LNCaP clone FGC (cell line): ENCODE measurements around the gene IL17D.
A peak's percentile ranks its signal among the peaks of the same experiment; 100 is the strongest.

Experiments
- DNase-seq: peaks from one replicate; pipeline ENCODE4 v3.0.0-alpha.2; 2011; ENCODE audit warnings: low read depth
- H3K4me3 ChIP-seq: 2 replicates; pipeline ENCODE4 v1.5.1; 2011; ENCODE audit warnings: mild to moderate bottlenecking, low read depth, low read length, control low read depth
- CTCF ChIP-seq: IDR thresholded peaks from 2 replicates; pipeline ENCODE4 v1.5.1; 2012; ENCODE audit warnings: mild to moderate bottlenecking; ENCODE audit not compliant: control insufficient read depth, insufficient read depth; ENCODE audit errors: extremely low read depth

The IL17D gene

DNA sequence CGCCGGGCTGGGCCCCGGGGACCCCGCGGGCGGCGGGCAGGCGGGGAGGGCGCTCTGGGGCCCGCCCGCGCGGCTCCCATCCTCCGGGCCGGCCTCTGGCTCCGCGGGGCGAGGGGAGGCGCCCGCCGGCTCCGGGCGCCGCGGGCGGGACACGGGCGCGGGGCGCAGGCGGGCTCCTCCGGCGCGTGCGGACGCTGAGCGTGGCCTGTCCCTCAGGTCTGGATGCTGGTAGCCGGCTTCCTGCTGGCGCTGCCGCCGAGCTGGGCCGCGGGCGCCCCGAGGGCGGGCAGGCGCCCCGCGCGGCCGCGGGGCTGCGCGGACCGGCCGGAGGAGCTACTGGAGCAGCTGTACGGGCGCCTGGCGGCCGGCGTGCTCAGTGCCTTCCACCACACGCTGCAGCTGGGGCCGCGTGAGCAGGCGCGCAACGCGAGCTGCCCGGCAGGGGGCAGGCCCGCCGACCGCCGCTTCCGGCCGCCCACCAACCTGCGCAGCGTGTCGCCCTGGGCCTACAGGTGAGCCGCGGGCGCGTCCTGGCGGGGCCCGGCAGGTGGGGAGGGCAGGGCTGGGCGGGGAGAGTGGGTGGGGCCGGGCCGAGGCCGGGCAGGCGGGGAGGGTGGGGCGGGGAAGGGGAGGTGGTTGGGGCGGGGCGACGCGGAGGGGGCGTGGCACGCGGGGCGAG, 420 bp downstream of the IL17D start:
- TF ChIP-seq CTCF = peak; percentile 77
- DNase-seq = peak; percentile 47
- H3K4me3 ChIP-seq = 0 out of 2 replicates have a peak overlapping the region, but pooled peaks have one; percentile 7

- H3K4me3 ChIP-seq = no peak overlapping the region
Observed at GRCh38 chr13:20704459-20705069, 1.1 kb downstream of the IL17D start.

DNA sequence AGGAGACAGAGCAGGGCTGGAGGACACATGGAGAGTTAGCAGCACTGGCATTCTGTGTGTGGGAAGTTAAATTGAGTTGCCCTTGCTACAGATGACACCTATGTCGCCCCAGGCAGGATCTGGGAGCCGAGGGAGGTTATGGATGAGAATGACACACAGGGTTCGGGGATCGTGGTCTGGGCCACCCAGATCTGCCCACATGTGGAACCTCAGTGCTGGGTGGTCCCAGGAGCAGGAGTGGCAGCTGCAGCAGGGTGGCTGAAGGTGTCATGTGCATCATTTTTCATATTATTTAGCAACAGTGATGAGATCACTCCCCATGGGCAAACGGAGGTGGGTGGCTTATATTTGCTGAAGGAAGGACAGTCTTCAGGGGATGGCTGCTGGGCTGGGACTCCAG, 3.2 kb downstream of the IL17D start:
- no peak overlapping the region for H3K4me3 ChIP-seq
- TF ChIP-seq CTCF = no peak
- DNase-seq = no peak

More at GRCh38 chr13:20704459-20705069, 1.1 kb downstream of the IL17D start:
- DNase-seq = no peak
- TF ChIP-seq CTCF = no peak

DNA sequence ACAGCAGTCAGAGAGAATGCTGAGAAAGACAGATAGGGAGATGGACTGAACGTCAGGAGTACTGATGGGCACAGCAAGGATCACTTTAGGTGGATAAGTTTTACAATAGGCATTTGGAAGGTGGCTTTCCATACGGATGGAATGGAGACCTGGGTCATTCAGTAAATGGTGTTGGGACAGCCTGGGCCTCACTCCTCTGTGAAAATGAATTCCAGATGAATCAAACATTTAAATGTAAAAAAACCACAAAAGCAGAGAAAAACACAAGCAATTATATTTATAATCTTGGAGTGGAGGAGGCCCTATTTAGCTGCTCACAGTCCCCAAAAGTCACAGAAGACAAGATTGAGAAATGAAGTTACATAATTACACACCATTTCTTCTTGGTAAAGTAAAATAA, 4.7 kb downstream of the IL17D start:
- no peak for DNase-seq
- H3K4me3 ChIP-seq = no peak overlapping the region
- TF ChIP-seq CTCF = no peak

DNA sequence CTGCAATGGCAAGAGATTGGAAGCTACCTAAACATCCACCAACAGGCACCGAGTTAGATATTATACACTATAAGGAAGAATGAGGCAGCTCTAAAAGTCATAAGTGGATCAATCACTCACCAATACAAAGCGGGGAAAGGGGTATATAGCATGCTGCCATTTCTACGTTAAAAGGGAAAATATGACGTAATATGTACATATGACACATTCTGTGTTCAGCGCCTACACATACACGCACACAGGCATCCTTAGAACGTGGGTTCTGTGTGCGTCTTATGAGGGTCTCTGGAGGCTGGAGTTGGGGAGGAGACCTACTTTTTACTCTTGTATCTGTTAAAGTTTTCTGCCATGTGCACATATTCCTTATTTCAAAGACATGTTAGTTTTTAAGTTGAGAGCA, 5.9 kb downstream of the IL17D start:
- no peak for TF ChIP-seq CTCF
- DNase-seq = no peak
- no peak overlapping the region for H3K4me3 ChIP-seq

GRCh38 chr13:20709782-20710181, 6.3 kb downstream of the IL17D start:
- H3K4me3 ChIP-seq = no peak overlapping the region
- no peak for DNase-seq
- TF ChIP-seq CTCF = no peak

DNA sequence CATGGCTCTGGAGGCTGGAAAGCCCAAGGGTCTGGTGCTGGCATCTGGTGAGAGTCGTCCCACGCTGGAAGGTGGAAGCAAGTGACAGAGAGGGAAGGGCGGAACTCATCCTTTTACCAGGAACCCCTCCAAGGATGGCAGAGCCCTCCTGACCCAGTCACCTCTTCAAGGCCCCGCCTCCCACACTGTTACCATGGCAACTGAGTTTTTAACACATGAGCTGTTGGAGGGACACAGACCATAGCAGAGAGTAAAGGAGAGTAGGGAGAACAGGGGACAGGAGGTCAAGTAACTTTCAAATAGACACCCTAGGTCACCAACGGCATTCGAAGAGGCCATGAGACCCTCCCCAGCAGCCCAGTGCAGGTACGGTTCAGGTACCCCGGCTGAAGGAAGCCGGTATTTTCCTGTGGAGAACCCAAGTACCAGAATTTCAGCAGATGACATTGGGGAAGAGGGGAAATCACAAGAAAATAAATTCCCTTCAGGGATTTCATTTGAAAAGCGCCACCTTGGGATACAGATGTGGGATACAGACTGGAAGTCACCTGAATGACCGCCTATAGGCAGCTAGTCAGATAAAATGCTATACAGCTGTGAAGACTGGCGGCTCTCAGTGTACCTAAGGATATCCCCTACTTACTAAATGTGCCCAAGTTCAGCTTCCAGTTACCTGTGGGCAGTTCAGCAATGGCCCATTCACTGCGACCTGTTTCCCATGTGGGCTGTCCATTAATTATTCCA, 8.0 kb downstream of the IL17D start:
- no peak for TF ChIP-seq CTCF
- no peak overlapping the region for H3K4me3 ChIP-seq
- no peak for DNase-seq
